Endodermal cell (in vitro differentiated cells): ENCODE data around the gene PYGL. TPM values are rescaled to one million over a fixed set of nuclear protein-coding genes. Genes with fewer than 3 reads are reported as not detected.

ENCODE experiments used
- DNase-seq: peaks from one replicate; pipeline ENCODE4 v3.0.0-alpha.2; 2017
- H3K27ac ChIP-seq: 2 replicates; pipeline ENCODE4 v1.5.1; 2013; ENCODE audit warnings: mild to moderate bottlenecking, low read depth, low read length, moderate library complexity
- H3K27me3 ChIP-seq: 2 replicates; pipeline ENCODE4 v1.6.1; 2013; ENCODE audit warnings: mild to moderate bottlenecking, low read length, moderate library complexity; ENCODE audit not compliant: insufficient read depth, control insufficient read depth, poor library complexity, severe bottlenecking
- H3K36me3 ChIP-seq: 2 replicates; pipeline ENCODE4 v1.7.0; 2013; ENCODE audit warnings: mild to moderate bottlenecking, low read length, moderate library complexity; ENCODE audit not compliant: control insufficient read depth, insufficient read depth
- H3K4me1 ChIP-seq: one replicate; pipeline ENCODE4 v1.7.0; 2013; ENCODE audit warnings: low read length; ENCODE audit not compliant: control insufficient read depth, insufficient read depth
- H3K4me3 ChIP-seq: 2 replicates; pipeline ENCODE4 v1.5.1; 2013; ENCODE audit warnings: mild to moderate bottlenecking, low read length, moderate library complexity
- H3K9ac ChIP-seq: 2 replicates; pipeline ENCODE4 v1.6.1; 2013; ENCODE audit warnings: mild to moderate bottlenecking, low read length, moderate library complexity; ENCODE audit not compliant: poor library complexity, severe bottlenecking; ENCODE audit errors: extremely low read depth
- H3K9me3 ChIP-seq: 2 replicates; pipeline ENCODE4 v1.6.1; 2013; ENCODE audit warnings: mild to moderate bottlenecking, low read length, moderate library complexity; ENCODE audit not compliant: control insufficient read depth
- H3K27ac Mint-ChIP-seq: 2 replicates; pipeline ENCODE4 v1.8.0; 2020; ENCODE audit warnings: mixed read lengths
- H3K27me3 Mint-ChIP-seq: 2 replicates; pipeline ENCODE4 v1.8.0; 2021; ENCODE audit warnings: mild to moderate bottlenecking, mixed read lengths; ENCODE audit not compliant: insufficient read depth
- H3K36me3 Mint-ChIP-seq: 2 replicates; pipeline ENCODE4 v1.8.0; 2020; ENCODE audit warnings: low read depth, mixed read lengths
- H3K4me1 Mint-ChIP-seq: 2 replicates; pipeline ENCODE4 v1.8.0; 2020; ENCODE audit warnings: mixed read lengths
- H3K4me3 Mint-ChIP-seq: 2 replicates; pipeline ENCODE4 v1.8.0; 2020; ENCODE audit warnings: mild to moderate bottlenecking, moderate library complexity, mixed read lengths
- H3K9me3 Mint-ChIP-seq: 2 replicates; pipeline ENCODE4 v1.8.0; 2020; ENCODE audit warnings: mild to moderate bottlenecking, mixed read lengths
- CTCF ChIP-seq: fragments of 200-600 bp; sonication (generic); conservative IDR thresholded peaks from 2 replicates; pipeline ENCODE4 v1.5.0; 2021; ENCODE audit warnings: antibody characterized with exemption, mild to moderate bottlenecking
- WGBS, 2 experiments: methylation state at CpG; one replicate each; pipeline versions ENCODE4 v1.1.5 to v1.1.7; 2013; ENCODE audit warnings: missing lambda C conversion rate in 2 of 2, mixed read lengths in 1 of 2; ENCODE audit not compliant: insufficient coverage in 1 of 2, insufficient read length in 1 of 2; 5-methylcytosine and 5-hydroxymethylcytosine counted together
- total RNA-seq, 2 donors: library from RNA; stranded (reverse); fragmentation: NEBNext Ultra II Directional in 1 of 2; extraction: Animal tissue kit (Norgen Biotek cat#: 25700) in 1 of 2; gene quantifications; 2 replicates in 1 of 2; 3 replicates in 1 of 2; pipeline ENCODE4 v1.2.1, GENCODE V29; 2021

The PYGL gene
- total RNA-seq, 2 donors from 2014 or later: 38.1 to 41.5 TPM

DNA sequence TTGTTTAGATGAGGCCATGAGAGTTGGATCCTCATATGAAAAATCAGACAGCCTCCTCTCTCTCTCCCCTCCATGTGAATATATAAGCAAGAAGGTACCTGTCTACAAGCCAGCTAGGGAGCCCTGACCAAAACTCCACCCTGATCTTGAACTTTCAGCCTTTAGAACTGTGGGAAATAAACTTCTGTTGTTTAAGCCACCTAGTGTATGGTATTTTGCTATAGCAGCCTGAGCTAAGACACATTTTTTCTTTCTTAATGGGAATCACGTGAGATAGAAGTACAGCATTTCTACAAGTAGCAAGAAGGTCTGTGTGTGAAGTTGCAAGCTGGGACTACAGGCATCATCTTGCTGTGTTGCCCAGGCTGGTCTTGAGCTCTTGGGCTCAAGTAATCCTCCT lies 88.7 kb downstream of the PYGL start:
- Mint-ChIP-seq H3K27me3 (peaks cover 46% of the 10 kb centered on the region), H3K36me3 (no peaks in the 10 kb centered on the region), H3K27ac (no peak overlapping the region), H3K4me1 (peaks cover 7% of the 10 kb centered on the region), H3K9me3 (no peaks in the 10 kb centered on the region), H3K4me3 (no peak overlapping the region)
- TF ChIP-seq CTCF: peak; percentile 42
- 81 to 100% methylated on average over 1 of the region's 1 CpG for WGBS, 2 experiments
- Histone ChIP-seq H3K4me3 (no peak overlapping the region), H3K4me1 (no peaks in the 10 kb centered on the region), H3K27ac (no peak overlapping the region), H3K36me3 (no peaks in the 10 kb centered on the region), H3K9me3 (no peaks in the 10 kb centered on the region), H3K9ac (no peak overlapping the region), H3K27me3 (peaks cover 21% of the 10 kb centered on the region)
- no peak for DNase-seq

Other genes with a start within 250 kb of the PYGL start
- gene NIN, start 113.3 kb downstream of the PYGL start, total RNA-seq: 1 to 10 TPM; 3.3 to 4.1 TPM
- gene ABHD12B, start 72.4 kb downstream of the PYGL start, total RNA-seq: 10 to 100 TPM in 1 of 2 donors, under 1 TPM in 1; 0.80 to 55.0 TPM
- under 1 TPM; 0.81 to 0.82 TPM for gene TRIM9, start 150.6 kb upstream of the PYGL start, total RNA-seq